SH-SY5Y (cell line): ENCODE data around the gene RIC3.

ENCODE experiments used
- GATA2 ChIP-seq: IDR thresholded peaks from 2 replicates; pipeline ENCODE4 v1.6.1; 2011; ENCODE audit warnings: mild to moderate bottlenecking, low read depth, low read length
- GATA3 ChIP-seq: IDR thresholded peaks from 2 replicates; pipeline ENCODE4 v1.6.1; 2011; ENCODE audit warnings: low read depth, mild to moderate bottlenecking, low read length, moderate library complexity

Gene RIC3

GRCh38 chr11:8080069-8080670 is 88.7 kb downstream of the RIC3 start:
- TF ChIP-seq GATA2 (no peak), GATA3 (no peak)

- TF ChIP-seq GATA3 (no peak), GATA2 (no peak)
Measured at GRCh38 chr11:8079111-8079675, 89.6 kb downstream of the RIC3 start.

GRCh38 chr11:8075119-8075726 is 93.6 kb downstream of the RIC3 start:
- TF ChIP-seq GATA2 (no peak), GATA3 (no peak)

GRCh38 chr11:8071616-8072581 is 96.9 kb downstream of the RIC3 start:
- TF ChIP-seq GATA2 (no peak), GATA3 (no peak)

- TF ChIP-seq GATA3 (no peak), GATA2 (no peak)
Measured at GRCh38 chr11:8070417-8071115, 98.3 kb downstream of the RIC3 start.

- no peak for TF ChIP-seq GATA2
- TF ChIP-seq GATA3, result no peak
Measured at GRCh38 chr11:8069771-8070170, 99.1 kb downstream of the RIC3 start.

- peak; percentile 83 for TF ChIP-seq GATA2
- no peak for TF ChIP-seq GATA3
Measured at GRCh38 chr11:8068605-8069221, 100.1 kb downstream of the RIC3 start.

GRCh38 chr11:8067929-8068575 is 100.8 kb downstream of the RIC3 start:
- TF ChIP-seq GATA3, result no peak
- TF ChIP-seq GATA2, result peak; percentile 81

- TF ChIP-seq GATA2, result no peak
- TF ChIP-seq GATA3, result no peak
Measured at GRCh38 chr11:8067567-8067928, 101.3 kb downstream of the RIC3 start.

- TF ChIP-seq GATA3 (no peak), GATA2 (no peak)
Measured at GRCh38 chr11:8066911-8067455, 101.8 kb downstream of the RIC3 start.

- TF ChIP-seq GATA2 (no peak), GATA3 (no peak)
Measured at GRCh38 chr11:8066036-8066910, 102.6 kb downstream of the RIC3 start.

GRCh38 chr11:8065031-8065430 is 103.8 kb downstream of the RIC3 start:
- no peak for TF ChIP-seq GATA3
